OCI-LY7 (cell line): Measurements from ENCODE around the gene RNF150.

Experiments
- EZH2phosphoT487 ChIP-seq: fragments of 200-600 bp; sonication (generic); IDR thresholded peaks from 2 replicates; pipeline ENCODE4 v1.6.1; 2018; ENCODE audit warnings: low read depth, borderline replicate concordance, mild to moderate bottlenecking, mixed run types, antibody characterized with exemption, low read length, moderate library complexity, mixed read lengths
- TF ChIP-seq, protein P1 (sequence below): fragments of 200-600 bp; sonication (generic); conservative IDR thresholded peaks from 2 replicates; pipeline ENCODE4 v1.5.1; 2014; ENCODE audit warnings: mild to moderate bottlenecking, antibody characterized with exemption, low read length, moderate library complexity, mixed read lengths

DNA sequence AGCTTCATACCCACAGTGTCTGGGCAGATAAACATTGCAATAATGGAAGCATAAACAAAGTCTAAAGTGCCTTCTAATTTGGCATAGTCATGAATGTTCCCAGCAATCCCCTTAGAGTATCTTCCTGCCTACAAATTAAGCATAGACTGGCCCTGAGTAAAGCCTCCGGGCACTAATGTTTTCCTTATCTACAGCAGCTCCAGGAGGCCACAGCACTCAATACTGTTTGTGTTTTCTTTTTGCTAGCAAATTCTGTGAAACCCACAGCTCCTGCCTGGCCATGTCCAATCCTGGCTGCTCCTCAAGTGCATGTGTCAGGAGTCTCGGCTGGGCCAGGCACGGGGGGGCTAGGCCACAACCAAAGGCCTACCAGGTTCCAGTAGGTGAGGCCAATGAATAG, 274.4 kb downstream of the RNF150 start:
- TF ChIP-seq, protein P1, sequence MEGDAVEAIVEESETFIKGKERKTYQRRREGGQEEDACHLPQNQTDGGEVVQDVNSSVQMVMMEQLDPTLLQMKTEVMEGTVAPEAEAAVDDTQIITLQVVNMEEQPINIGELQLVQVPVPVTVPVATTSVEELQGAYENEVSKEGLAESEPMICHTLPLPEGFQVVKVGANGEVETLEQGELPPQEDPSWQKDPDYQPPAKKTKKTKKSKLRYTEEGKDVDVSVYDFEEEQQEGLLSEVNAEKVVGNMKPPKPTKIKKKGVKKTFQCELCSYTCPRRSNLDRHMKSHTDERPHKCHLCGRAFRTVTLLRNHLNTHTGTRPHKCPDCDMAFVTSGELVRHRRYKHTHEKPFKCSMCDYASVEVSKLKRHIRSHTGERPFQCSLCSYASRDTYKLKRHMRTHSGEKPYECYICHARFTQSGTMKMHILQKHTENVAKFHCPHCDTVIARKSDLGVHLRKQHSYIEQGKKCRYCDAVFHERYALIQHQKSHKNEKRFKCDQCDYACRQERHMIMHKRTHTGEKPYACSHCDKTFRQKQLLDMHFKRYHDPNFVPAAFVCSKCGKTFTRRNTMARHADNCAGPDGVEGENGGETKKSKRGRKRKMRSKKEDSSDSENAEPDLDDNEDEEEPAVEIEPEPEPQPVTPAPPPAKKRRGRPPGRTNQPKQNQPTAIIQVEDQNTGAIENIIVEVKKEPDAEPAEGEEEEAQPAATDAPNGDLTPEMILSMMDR: no peak
- TF ChIP-seq EZH2phosphoT487: no peak
